HEK293 (cell line): ENCODE measurements around the gene ZNF324.
"Not testable (repeated sequence)": the region's sequence is repeated elsewhere in the genome, so short reads cannot be mapped to it uniquely, and the experiment has no call there.

Source experiments
- CTCF ChIP-seq: fragments of 450-650 bp; formaldehyde crosslinking; IDR thresholded peaks from 2 replicates; pipeline ENCODE4 v1.5.1; 2016; ENCODE audit warnings: missing biosample characterization, missing genetic modification characterization
- HOXA7 ChIP-seq: sonication (generic); formaldehyde crosslinking; IDR thresholded peaks from 2 replicates; pipeline ENCODE4 v1.8.1; 2022; ENCODE audit warnings: missing genetic modification reagents, borderline replicate concordance
- KLF10 ChIP-seq: fragments of 450-650 bp; IDR thresholded peaks from 2 replicates; pipeline ENCODE4 v1.5.1; 2018; ENCODE audit warnings: missing biosample characterization, mild to moderate bottlenecking, missing genetic modification characterization
- REST ChIP-seq: fragments of 450-650 bp; formaldehyde crosslinking; IDR thresholded peaks from 2 replicates; pipeline ENCODE4 v1.5.1; 2016; ENCODE audit warnings: missing biosample characterization, missing genetic modification characterization
- ZNF114 ChIP-seq: fragments of 450-650 bp; formaldehyde crosslinking; IDR thresholded peaks from 2 replicates; pipeline ENCODE4 v1.5.0; 2017; ENCODE audit warnings: missing biosample characterization, missing genetic modification characterization
- ZNF223 ChIP-seq: fragments of 450-650 bp; formaldehyde crosslinking; IDR thresholded peaks from 2 replicates; pipeline ENCODE4 v1.5.1; 2016; ENCODE audit warnings: missing biosample characterization, missing genetic modification characterization
- ZNF335 ChIP-seq: fragments of 450-650 bp; formaldehyde crosslinking; conservative IDR thresholded peaks from 2 replicates; pipeline ENCODE4 v1.5.1; 2016; ENCODE audit warnings: missing biosample characterization, missing genetic modification characterization
- ZNF521 ChIP-seq: fragments of 450-650 bp; formaldehyde crosslinking; IDR thresholded peaks from 2 replicates; pipeline ENCODE4 v1.5.1; 2017; ENCODE audit warnings: missing biosample characterization, mild to moderate bottlenecking, missing genetic modification characterization
- ZNF654 ChIP-seq: fragments of 450-650 bp; formaldehyde crosslinking; IDR thresholded peaks from 2 replicates; pipeline ENCODE4 v1.5.1; 2016; ENCODE audit warnings: low read depth, missing biosample characterization, missing genetic modification characterization
- TF ChIP-seq, protein P1 (sequence below): fragments of 450-650 bp; formaldehyde crosslinking; IDR thresholded peaks from 2 replicates; pipeline ENCODE4 v1.5.1; 2017; ENCODE audit warnings: missing biosample characterization, missing genetic modification characterization
- TF ChIP-seq, protein P2 (sequence below): fragments of 450-650 bp; formaldehyde crosslinking; IDR thresholded peaks from 2 replicates; pipeline ENCODE4 v1.5.1; 2017; ENCODE audit warnings: missing biosample characterization, missing genetic modification characterization

GRCh38 chr19:58470837-58471543 is 4.1 kb downstream of the ZNF324 start:
- TF ChIP-seq, protein P1, sequence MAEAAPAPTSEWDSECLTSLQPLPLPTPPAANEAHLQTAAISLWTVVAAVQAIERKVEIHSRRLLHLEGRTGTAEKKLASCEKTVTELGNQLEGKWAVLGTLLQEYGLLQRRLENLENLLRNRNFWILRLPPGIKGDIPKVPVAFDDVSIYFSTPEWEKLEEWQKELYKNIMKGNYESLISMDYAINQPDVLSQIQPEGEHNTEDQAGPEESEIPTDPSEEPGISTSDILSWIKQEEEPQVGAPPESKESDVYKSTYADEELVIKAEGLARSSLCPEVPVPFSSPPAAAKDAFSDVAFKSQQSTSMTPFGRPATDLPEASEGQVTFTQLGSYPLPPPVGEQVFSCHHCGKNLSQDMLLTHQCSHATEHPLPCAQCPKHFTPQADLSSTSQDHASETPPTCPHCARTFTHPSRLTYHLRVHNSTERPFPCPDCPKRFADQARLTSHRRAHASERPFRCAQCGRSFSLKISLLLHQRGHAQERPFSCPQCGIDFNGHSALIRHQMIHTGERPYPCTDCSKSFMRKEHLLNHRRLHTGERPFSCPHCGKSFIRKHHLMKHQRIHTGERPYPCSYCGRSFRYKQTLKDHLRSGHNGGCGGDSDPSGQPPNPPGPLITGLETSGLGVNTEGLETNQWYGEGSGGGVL (tag by site-specific recombination), result not testable (repeated sequence)
- TF ChIP-seq, protein P2, sequence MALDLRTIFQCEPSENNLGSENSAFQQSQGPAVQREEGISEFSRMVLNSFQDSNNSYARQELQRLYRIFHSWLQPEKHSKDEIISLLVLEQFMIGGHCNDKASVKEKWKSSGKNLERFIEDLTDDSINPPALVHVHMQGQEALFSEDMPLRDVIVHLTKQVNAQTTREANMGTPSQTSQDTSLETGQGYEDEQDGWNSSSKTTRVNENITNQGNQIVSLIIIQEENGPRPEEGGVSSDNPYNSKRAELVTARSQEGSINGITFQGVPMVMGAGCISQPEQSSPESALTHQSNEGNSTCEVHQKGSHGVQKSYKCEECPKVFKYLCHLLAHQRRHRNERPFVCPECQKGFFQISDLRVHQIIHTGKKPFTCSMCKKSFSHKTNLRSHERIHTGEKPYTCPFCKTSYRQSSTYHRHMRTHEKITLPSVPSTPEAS, result not testable (repeated sequence)
- TF ChIP-seq ZNF654 (tag by site-specific recombination); ZNF223 (tag by site-specific recombination); KLF10 (tag by site-specific recombination); REST; ZNF335 (tag by site-specific recombination); HOXA7 (CRISPR knock-in tag); ZNF114 (tag by site-specific recombination); CTCF; ZNF521 (tag by site-specific recombination): not testable (repeated sequence)
